GM03348 (cell line): Measurements from ENCODE around the gene TRUB2.
"Not testable (repeated sequence)": the region's sequence is repeated elsewhere in the genome, so short reads cannot be mapped to it uniquely, and the experiment has no call there.

Experiments
- DNase-seq: peaks from one replicate; pipeline ENCODE4 v3.0.0; 2012; ENCODE audit warnings: low spot score

TRUB2 gene

DNA sequence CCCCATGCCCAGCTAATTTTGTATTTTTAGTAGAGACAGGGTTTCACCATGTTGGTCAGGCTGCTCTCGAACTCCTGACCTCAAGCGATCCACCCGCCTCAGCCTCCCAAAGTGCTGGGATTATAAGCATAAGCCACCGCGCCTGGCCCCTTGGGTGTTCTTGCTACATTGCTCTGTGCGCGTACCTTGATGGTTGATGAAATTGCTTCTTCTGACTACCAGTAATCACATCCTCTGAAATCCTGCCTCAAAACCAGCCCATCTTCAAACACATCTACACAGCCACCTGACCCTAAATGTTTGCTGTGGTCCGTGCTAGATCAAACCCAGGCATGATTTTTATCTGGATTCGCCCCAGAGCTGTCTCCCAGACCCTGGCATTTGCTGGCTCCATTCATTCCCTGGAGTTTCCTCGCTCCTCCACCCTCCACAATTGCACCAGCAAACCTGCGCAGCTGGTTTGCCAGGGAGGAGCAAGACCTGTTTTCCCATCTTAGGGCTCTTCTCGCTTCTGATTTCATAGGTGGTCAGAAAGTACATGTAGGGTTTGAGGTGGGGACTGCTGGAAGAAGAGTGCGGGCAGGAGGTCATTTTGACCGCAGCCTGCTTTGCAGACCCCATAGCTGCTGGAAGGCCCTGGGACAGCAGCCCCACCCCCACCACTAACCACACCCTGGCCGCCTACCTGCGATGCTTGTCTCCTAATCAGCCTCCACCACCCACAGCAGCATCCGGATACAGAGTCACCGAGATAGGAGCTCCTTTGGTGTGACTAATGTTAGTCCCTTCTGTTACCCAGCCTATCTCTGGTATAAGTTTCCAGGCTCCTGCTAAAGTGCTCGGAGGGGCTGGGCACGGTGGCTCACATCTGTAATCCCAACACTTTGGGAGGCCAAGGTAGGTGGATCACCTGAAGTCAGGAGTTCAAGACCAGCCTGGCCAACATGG is 23.4 kb downstream of the TRUB2 start:
- DNase-seq, result no peak

DNA sequence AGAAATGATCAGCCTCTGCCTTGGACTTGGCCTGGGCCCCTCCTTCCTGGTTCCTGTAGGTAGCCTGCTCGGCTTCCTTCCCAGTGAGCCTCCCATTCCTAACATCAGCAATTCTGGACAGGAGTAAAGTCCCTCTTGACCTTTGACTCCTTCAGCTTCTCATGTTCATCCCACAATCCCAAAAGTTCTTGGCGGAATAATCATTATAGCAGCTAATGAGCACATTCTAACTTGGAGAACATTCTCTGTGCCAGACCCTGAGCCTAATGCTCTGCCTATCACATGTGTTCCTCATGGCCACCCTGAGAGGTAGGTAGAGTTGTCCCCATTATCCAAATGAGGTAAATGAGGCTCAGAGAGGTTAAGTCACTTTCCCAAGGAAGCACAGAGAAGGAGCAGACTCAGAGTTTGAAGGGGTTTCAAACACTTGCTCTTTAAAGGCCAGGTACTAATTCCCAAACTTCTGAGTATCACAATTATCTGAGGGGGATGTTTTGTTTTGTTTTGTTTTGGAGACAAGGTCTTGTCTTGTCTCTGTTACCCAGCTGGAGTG is 24.9 kb downstream of the TRUB2 start:
- no peak for DNase-seq

DNA sequence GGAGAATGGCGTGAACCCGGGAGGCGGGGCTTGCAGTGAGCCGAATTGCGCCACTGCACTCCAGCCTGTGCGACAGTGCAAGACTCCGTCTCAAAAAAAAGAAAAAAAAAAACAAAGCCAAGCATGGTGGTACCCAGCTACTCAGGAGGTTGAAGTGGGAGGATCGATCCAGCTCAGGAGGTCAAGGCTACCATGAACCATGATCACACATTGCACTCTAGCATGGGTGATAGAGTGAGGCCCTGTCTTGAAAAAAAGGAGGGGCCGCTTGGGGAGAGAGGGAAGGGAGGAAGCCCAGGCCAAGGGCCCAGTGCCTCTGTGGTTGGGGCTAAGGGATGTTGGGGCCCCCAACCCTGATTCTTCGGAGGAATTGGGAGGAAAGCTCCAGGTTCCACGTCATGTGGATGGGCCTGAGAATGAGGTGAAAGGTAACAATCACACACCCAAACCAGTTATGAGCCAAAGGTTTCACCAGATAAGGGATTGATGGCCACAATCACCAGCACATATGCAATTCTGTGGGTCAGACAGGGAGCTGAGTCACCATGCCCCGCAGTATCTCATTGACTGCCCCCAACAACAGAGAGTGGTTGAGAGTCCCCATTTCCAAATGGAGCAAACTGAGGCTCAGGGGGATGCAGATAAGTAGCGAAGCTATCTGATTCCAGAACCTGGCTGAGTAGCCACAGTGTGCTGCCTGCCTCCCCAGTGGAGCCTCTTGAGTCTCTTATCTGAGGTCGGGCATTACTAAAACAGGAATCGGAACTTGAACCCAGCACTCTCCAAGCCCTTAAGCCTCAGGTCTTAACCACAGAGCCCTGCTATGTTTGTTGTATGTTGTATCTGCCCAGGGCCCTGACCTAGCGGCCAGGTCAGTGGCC is 25.7 kb downstream of the TRUB2 start:
- DNase-seq, result no peak

DNA sequence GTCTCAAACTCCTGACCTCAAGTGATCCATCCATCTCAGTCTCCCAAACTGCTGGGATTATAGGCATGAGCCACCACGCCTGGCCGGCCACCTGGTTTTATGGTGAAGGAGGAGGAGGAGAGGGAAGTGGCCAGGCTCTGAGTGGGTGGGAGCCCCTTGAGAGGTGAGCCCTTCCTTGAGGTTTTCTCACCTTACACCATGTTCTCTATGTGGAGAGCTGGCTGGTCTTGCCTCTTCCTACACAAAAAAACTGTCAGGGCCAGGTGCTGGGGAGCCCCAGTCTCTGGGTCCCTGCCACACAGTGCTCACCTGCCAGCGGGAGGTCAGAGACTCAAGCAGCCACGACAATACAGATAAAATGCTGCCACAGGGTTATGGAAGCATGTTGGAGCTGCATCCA is 28.1 kb downstream of the TRUB2 start:
- no peak for DNase-seq

DNA sequence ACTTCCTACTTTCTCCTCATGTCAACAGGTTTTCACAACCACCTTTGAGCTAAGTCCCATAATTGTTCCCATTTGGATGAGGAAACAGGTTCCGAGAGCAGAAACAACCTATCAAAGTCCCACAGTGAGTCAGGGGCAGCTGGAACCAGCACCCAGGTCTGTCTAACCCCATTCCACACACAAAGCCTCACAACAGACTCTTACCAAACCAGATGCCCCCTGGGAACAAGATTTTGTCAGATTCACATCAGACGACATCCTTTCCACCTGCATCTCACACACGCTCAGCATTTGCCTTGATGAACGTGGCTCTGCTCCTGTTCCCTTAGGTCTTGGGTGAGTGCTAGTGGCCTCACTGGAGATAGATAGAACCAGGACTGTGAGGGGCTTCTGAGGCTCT is 29.2 kb downstream of the TRUB2 start:
- no peak for DNase-seq

DNA sequence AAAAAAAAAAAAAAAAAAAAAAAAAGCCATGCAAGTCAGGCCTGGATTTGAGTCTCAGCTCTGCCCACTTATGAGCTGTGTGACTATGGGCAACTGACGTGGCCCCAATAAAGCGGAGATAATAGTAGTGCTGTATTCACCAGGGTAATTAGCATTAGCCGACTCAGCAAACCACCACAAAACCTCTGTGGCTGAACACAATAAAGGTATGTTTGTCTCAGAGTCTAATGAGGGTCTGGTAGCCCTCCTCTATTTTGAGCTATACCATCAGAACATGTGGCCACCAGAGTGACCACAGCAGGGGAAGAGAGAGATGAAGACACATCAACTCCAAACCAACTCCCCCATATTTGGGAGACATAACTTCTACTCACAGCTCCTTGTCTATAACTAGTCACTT is 30.2 kb downstream of the TRUB2 start:
- no peak for DNase-seq

DNA sequence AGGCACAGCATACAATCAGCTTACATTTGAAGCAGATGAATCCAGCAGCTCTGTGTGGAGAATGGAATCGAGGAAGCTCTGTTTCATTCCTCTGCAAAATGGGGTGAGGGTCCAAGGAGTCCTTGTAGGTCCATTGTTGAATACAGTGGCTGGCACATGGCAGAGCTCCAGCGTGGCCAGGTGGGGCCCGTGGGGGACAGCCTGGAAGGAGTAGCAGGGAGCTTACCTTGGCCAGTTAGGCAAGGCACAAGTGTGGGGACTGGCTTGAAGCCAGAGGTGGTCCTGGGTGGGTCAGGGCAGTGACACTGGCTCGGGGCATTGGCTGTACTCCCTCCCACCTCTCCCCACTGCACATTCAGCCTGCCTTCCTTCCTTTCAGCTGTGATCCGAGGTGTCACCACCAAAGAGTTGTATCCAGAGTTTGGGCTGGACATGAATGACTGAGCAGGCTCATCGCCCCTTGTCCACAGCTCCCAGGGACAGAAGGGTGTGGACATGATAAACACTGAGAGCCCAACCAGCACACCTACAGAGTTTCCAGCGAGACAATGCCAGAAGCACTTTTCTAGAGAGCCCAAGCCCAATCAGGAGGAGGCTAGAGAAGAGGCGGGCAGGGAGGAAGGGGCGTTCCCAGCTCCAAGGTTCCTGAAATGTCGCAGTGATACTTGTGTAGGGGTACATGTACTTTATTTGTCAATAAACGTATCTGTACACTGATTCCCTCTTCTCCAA is 33.8 kb downstream of the TRUB2 start:
- DNase-seq, result no peak

DNA sequence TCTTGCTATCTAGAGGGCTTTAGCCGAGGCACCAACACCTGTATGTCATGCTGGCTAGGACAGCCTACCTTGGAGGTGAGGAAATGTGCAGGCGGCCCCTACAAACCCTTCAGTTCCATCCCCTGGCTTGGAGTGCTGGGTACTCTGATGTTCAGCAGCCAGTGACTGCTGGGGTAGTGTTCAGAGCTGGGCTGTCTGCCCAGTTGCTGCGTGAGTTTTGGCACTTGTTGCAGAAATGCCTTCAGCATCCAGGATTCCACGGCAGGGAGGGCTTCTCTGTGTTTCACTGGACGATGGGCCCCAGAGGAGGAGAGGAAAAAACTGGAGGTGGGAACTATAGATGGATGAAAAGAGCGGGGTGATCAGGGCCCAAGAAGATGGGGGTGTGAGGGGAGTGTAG is 35.8 kb downstream of the TRUB2 start:
- DNase-seq, result no peak

DNA sequence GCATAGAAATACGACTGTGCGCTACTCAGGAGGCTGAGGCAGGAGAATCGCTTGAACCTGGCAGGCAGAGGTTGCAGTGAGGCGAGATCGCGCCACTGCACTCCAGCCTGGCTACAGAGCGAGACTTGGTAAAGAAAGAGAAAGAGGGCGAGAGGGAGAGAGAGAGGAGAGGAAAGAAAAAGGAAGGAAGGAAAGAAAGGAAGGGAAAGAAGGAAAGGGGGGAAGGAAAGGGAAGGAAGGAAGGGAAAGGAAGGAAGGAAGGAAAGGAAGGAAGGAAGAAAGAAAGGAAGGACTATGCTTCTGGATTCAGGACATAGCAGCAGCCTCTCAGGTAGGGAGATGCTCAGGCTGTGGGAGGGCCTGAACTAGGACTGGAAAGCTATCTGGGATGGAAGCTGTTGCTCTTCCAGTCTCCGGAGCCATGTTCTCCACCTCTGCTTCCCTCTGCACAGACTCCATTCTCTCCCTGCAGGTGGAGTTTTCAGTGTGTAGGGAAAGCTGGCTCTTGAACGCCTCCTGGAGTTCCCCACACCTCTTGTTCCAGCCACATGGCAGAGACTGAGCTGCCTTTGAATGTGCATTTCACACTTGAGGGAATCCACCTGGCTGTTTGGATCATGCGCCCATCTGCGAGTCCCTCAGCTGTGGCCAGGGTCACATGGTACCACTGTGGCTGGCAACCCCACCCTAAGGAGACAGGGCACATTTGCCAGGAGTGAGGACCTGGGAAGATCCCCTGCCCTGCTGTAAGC is 37.0 kb downstream of the TRUB2 start:
- no peak for DNase-seq

DNA sequence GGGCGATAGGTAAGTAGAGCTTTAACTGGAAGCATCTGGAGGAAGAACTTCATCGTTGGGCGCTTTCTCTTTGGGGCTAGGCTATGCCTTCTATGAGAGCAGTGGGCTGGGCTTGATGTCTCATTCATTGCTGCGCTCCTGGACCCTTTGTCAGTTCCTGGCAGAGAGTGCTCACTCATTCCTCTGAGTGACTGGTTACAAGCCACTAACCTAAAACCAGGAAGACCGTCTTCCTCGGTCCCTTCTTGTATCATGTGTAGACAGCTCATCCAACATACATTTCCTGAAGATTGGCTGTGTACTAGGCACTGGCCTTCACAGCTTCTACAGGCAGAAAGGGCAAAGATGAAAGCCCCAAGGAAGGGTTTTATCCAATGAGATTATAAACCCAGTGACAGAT is 39.7 kb downstream of the TRUB2 start:
- peak; percentile 26 for DNase-seq

DNA sequence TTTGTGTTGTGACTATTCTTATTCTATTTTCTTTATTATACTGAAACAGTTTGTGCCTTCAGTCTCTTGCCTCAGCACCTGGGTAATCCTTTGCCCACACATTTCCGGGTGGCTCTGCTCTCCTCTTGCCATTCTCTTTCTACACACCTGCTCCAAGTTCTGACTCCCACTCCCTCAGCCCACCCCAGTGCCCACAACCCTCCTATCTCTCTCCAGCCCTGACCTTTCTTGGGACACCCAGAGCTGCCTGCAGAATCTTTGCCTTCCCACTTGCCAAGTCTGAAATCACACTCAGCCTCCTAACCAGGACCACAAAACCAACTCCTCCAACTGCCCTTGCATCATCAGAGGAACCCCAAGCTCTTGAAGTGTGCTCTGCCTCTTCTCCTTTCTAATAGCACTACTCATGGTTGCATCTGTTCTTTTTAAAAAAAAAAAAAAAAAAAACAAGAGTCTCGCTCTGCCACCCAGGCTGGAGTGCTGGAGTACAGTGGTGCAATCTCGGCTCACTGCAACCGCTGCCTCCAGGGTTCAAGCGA is 42.1 kb downstream of the TRUB2 start:
- DNase-seq, result no peak

DNA sequence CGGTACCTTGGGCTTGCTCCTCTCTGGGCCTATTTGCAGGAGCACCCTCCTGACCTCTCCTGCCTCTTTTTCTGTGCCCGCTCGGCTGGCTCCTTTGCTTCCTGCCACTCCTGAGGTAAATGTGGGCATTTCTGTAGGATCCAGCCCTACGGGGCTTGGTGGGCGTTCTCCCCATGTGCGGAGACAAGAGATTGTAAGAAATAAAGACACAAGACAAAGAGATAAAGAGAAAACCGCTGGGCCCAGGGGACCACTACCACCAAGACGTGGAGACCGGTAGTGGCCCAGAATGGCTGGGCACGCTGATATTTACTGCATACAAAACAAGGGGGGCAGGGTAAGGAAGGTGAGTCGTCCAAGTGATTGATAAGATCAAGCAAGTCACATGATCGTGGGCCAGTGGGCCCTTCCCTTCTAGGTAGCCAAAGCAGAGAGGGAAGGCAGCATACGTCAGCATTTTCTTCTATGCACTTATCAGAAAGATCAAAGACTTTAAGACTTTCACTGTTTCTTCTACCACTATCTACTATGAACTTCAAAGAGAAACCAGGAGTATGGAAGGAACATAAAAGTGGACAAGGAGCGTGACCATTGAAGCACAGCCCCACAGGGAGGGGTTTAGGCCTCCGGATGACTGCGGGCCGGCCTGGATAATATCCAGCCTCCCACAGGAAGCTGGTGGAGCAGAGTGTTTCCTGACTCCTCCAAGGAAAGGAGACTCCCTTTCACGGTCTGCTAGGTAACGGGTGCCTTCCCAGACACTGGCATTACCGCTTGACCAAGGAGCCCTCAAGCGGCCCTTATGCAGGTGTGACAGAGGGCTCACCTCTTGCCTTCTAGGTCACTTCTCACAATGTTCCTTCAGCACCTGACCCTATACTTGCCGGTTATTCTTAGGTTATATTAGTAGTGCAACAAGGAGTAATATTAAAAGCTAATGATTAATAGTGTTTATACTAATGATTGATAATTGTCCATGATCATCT is 42.9 kb downstream of the TRUB2 start:
- DNase-seq, result not testable (repeated sequence)

DNA sequence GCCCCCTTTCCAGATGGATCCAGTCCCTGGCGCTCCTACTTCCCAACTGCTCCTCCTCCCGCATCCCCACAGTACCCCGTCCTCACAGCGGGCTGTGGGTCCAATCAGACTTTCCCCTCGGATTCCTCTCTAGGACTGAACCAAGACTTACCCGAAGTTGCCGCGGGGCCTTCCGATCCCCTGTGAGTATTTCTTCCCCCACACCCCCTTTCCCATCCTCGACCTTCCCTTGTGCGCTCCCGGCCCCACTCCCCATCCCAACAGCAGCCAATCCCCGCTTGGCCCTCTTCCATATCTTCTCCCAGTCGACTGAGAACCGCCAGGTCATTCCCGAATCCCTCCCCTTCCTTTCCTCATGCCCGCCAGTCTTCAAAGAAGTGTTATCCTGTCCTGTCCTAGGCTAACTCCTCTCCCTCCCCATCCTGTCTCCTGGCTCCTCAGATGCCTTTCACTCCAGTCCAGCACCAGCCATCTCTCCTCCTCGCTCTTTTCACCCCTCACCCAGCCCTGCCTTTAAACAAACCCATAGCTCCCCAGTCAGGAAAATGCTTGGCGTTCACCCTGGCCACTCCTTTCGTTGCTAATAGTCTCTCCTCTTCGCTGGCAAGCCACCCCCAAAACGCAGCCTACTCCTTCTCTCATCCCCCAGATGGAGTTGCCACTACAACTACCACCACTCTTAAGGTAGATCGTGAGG is 45.5 kb downstream of the TRUB2 start:
- DNase-seq, result peak; percentile 71

DNA sequence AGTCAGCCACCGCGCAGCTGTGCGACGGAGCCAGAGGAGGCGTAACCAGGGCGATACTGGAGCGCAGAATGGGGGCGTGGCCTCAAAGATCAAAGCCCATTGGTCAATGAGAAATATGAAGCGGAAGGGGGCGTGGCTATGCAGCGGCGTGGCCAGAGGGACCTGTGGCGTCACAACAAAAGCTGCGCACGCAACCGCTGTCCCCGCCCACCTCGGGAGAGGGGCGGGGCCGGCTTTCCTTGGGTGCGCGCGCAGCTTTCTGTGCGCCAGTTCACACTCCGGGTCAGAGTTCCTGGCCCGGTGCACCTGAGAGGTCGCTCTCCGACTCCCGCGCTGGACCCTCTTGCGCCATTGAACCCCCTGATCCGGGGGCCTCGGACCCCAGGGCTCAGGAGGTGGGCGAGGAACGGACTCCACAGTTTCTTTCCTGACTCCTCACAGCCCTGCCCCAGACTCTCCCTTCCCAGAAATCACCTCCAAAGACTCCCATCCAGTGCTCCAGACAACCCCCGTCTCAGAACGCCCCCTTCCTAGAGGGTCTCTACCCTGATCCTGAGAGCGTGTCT is 46.2 kb downstream of the TRUB2 start, which contains the start of gene SWI5:
Gene SWI5, plus strand, starts transcription at position 269 of the 566 bp plus-strand sequence.
- peak; percentile 99 for DNase-seq

DNA sequence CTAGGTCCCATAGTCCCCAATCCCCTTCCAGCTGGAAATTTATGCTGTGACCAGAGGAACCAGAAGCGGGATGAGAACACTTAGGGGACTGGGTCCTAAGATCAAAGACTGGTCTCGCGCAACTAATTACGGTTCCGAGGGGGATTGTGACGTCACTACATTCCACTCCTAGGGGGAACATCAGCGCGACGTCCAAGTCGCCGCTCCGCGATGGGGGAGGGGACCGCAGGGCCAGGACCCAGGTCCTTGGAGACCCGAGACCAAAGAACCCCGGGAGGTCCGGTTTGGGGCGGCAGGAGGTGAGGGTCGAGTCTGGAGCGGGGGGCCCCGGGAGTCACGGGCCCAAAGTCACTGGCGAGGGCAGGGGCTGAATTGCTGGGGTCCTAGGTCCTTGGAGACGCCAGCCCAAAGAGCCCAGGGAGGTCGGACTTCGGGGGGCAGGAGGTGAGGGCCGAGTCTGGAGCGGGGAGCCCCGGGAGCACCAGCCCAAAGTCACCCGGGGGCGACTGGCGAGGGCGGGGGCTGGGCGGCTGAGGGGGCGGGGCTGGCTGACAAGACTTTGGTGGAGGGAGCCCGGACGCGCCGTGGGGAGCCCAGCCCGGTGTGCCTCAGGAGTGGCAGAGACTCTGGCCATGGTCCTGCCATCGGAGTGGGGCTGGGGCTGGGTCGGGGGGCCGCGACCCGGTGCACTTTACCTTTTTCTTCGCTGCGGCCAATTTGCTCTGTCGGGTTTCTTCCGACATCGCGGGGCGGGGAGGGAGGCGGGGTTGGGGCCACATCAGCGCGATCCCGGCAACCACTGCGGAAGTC is 46.8 kb downstream of the TRUB2 start, which contains the start of gene GOLGA2:
Gene GOLGA2, minus strand, starts transcription at position 810 of the 810 bp plus-strand sequence. Its CDS starts 31 bp downstream, at position 779.
- peak; percentile 88 for DNase-seq

DNA sequence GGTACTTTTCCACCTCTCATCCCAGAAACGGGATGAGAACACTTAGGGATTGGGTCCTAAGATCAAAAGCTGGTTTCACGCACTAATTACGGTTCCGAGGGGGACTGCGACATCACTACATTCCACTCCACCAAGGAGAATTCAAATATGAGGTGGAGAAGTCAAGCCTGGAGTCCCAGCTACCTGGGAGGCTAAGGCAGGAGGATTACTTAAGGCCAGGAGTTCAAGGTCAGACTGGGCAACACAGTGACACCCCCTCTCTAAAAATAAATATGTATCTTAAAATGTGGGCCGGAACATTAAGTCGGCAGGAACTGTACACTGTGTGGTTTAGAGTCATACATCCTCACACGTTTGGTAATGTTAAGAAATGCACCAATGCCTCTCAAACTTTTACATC is 48.0 kb downstream of the TRUB2 start:
- DNase-seq, result no peak

DNA sequence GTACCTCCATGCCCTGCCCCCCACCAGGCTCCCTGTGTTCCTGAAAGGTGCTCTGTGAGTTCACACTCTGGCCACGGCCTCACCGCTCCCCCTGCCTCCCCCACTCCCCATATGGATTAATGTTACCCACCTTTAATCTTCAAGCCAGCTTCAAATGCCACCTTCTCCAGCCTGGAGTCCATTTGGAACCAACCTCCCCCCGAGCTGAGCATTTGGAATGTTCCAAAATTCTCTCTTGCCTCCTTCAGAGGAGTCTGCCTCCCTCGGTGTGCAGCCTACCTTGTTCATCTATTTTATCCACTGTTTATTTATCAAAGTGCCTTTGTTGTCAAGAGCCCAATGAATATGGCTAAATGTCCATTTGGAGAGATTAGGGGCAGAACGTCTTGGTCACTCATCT is 50.7 kb downstream of the TRUB2 start:
- DNase-seq, result no peak

DNA sequence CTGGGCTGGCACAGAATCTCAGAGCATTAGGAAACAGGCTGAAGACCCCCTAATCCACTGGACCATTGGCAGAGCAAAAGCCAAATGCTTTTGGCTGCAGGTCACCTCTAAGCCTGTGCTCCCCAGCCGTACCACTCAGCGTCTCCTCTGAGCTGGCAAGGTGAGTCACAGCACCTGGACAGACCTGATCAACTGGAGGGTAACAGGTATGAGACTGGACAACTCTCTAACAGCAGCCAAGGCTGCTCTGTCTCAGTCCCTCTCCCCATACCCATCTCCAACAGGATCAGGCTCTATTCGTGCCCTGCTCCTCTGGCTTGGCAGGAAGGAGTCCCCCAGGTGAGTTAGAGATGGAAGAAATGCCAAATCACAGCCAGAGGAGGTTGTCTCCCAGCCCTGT is 51.1 kb downstream of the TRUB2 start:
- DNase-seq, result no peak
